T-helper 1 cell (primary cell): ENCODE results near the gene XIRP2.

Source experiments
- DNase-seq, 5 donors: peaks; one replicate each; pipeline ENCODE4 v3.0.0-alpha.2; 2012 to 2020

The XIRP2 gene

DNA sequence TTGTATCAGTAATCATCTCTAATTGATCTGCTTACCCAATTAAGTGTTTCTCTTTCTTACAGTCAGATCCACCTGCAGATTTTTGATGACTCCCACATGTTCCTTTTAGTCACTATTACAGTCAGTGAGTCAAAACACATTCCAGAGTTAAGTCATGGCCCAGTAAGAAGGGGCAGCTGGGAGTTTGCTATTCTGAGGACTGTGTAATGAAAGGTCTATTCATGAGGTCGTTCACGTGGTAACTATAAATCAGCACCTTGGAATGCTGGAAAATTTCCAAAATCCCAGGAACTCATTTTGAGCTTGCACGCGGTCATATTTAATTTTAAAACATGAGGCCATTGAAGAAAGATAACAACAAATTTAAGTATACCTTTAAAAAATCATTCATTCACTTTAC, 252.5 kb downstream of the XIRP2 start:
- DNase-seq = no peak

DNA sequence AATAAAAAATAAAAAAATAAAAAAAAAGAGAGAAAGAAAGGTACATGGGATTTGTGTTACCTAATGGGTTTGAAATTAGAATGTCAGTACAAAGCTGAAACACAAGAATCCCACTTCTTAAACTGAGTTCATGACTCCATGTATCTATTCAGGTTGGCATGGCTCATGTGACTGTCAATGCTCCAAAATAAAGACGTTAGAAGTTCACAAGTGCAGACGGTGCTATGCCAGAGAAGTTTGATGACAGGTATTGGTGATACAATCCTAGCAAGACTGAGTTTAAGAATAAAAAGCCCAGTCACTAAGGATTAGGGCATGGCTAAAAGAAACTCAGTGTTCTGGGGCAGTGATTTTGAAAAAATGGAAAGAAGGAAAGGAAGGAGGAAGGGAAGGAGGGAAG, 254.3 kb downstream of the XIRP2 start:
- DNase-seq = no peak

DNA sequence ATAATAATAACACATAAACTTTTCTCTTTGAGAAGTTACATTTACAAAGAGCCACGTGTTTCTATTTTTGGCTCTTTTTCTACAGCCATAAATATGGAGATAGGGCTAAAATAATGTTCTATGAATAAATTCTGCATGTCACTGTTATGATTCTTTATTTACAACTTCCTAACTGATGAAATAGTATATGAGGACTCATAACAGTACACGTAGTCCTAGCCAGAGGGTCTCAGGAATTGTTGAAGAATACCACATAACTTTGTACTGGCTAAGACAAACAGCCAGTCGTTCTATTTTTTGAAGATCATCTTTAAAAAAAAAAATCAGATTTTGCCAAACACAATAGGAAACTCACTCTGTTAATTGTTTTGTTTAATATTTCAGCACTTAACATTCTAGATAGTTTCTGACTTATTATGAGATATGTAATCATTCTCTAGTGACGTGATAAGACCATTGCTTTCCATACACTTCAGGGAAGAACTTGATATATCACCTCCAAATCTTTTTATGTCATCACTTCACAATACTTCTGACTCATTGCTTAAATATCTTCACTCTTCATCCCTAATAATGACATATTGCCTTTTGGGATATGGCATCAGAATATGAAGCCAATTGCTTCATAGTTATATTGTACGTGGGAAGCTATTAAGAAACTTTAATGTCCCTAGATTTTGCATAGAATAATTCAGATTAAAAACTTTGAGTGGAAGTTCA, 256.1 kb downstream of the XIRP2 start:
- no peak for DNase-seq

DNA sequence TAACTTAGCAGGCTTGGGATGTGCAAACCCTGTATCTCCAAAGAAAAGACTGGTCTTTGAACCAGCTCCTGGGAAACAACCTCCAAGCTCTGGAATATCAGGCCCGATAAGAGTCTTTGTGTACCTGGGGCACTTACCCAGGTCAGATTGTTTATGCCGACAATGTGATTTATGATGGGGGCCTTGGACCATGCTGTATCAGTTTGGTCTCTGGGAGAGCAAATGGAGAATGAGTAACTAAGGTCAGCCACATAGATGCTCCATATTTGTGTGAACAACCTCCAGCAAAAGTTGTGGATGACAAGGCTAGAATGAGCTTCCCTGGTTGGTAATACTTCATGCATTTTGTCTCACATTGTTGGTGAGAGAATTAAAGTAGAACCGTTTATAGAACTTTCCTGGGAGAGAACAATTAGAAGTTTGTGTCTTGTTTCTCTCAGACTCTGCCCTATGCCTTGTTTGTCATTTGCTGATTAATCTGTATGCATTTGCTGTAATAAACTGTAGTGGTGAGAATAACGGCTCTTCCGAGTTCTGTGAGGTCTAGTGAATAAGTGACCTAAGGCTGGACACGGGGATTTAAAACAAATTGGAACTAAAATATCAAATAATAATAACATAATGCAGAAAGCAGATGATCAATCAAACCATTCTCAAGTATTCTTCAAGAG, 259.1 kb downstream of the XIRP2 start:
- DNase-seq = no peak

DNA sequence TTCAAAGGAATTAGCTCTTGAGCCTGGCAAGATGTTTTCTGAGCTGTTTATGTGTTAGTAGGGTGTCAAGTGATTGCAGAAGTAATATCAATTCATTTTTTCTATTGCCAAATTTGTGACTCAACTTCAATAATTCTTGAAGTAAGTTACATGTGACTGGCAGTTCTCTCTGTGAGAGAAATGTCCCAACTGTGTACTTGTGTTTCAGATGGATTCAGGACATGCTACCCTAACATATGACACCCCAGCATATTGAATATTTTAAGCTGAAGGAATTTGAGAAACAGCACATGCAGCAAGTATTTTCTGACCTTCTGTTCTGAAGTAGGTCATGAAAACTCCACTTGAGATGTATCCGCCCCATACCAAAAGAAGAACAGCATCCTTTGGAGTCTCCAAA, 263.6 kb downstream of the XIRP2 start:
- no peak for DNase-seq

DNA sequence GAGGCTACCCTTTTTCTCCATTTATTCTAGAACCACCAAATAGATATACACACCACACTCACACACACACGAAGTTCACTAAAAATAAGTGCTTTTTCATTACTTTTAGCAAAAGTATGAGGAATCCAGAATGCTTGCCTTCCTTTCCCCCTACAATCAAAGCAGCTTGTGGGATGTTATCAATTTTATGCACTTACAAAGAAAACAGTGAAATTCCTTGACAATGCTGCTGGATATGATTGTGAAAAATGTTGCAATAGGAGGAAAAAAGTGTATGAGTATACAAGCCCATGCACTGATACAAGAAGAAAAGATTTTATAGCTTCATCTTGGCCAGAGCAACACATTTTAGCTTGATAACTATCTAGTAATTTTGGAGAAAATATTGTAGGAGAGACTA, 269.2 kb downstream of the XIRP2 start:
- DNase-seq = no peak

DNA sequence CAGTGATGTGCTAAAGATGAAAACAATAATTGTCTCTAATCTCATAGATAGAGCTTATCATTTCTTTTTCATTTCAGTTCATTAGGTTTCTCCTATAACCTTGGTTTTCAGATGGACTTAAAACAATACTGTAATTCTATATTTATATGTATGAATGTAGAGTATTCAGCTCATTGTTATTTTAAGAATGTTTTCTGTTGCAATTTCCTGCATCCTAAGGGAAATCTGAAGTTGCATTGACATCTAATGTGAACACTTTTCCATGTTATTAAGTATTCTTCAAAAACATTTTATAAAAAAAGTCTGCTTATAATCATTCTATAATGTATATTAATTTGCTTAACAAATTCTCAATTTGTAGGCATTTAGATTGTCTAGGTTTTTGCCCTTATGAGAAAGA, 288.9 kb downstream of the XIRP2 start:
- no peak for DNase-seq

DNA sequence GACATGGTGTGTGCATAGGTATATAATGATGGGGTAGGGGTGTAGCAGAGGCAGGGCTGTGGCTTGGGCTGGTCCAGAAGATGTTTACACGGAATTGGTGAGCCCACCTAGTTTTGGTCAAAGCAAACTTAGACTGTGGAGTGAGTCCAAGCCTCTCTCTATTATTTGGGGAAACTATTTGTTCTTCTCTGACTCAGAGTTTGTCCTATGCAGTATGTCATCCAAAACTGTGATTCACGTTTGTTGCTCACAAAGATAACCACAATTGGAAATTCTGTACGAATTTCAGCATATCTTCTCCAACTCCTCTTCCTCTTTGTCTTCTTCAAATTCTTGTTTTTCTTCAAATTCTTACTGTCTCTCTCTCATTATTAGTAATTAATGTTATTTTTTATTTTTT, 292.9 kb downstream of the XIRP2 start:
- DNase-seq = no peak

DNA sequence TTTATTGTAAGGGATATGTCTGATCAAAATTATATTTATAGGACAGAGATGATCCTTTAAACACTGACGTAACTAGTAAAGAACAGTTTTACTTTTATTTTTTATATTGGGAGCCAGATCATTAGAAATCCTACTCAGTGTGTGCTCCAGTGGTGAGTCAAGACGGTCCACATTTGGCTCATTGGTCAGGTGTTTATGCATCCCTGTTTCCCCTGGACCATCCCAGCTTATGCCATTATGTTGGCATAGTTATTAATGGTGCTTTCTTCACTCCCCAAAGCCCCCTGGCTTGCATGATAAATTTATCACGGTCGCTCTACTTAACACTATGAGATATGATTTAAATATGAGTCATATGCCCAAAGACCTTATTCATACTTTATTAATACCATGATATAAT, 293.4 kb downstream of the XIRP2 start:
- DNase-seq = no peak

DNA sequence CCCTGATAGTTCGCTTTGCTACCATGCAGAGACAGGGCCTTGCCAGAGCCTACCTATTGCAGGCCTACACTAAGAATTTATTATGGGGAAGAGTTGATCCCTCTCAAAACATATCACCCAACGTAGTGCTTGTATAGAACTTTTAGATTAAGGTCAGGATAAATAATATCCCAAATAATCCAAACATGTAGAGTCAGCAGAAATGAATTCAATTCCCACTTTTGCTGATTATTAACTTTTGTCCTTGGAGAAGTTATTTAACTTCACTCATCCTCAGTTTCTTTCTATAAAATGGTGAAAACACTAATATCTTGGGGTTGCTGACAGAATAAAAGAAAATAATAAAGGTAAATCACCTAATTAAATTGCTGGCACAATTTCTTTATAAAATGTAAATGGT, 294.1 kb downstream of the XIRP2 start:
- DNase-seq = no peak

DNA sequence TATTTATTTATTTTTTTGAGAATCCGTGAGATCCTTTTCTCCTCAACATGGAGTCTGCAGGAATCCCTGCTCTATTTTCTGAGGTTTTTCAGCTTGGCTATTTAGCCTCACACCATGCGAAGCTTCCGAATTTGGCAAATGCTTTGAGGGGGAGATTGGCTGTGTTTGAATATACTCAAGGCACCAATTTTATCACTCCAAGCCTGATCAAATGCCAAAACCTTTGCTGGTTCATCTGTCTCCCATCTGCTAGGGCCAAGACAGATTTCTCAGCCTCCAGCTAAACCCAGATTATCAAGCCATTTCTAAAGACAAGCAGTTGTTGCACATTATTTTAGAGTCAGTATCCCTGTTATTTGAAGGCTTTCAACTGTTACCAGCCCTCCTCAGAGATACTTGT, 295.7 kb downstream of the XIRP2 start:
- no peak for DNase-seq

DNA sequence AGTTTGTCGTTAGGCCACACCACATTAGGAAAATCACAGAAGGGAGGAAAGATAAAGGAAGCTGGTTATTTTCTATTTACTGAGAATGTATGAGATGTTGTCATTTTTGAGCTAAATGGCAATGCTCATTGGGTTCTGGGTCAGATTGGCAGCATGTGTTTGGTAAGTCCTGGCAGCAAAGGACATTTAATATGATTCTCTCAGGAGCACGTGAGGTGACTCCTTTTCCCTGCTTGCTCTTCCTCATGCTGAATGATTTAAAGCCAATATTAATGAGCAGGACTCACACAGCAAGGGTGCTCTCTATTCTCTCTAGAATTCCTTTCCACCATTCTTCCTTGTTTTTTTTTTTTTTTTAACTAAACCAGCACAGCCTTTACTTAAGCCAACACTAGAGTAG, 298.2 kb downstream of the XIRP2 start:
- DNase-seq = no peak

DNA sequence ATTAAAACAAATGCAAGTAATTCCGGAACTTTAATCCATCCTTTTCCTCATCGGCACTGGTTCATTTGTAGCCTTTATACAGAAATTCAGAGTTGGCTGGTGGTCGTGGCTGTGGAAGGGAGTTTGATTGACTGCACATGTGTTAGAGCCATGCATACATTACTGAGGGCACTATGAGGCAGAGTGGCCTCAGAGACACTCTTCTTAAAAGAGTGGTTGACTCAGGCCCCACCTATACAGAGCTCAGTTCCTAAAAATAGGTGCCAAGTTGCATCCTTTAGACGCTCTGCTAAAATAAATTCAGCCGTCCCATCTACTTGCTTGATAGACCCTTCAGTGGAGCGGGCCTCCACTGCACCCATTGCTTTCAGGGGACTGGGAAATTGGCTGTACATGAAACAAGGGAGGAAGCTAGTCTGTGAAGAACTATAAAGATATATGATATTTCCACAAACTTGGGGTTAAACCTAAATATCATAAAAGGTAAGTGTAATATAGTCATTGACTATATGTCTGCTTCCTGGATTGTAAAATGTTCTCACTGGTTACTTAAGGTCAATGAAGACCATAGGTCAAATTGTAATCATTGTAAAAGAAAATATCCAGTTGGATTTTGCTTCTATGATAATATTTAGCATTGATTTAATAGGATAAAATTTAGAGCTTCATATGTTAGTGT, 298.9 kb downstream of the XIRP2 start:
- no peak for DNase-seq

DNA sequence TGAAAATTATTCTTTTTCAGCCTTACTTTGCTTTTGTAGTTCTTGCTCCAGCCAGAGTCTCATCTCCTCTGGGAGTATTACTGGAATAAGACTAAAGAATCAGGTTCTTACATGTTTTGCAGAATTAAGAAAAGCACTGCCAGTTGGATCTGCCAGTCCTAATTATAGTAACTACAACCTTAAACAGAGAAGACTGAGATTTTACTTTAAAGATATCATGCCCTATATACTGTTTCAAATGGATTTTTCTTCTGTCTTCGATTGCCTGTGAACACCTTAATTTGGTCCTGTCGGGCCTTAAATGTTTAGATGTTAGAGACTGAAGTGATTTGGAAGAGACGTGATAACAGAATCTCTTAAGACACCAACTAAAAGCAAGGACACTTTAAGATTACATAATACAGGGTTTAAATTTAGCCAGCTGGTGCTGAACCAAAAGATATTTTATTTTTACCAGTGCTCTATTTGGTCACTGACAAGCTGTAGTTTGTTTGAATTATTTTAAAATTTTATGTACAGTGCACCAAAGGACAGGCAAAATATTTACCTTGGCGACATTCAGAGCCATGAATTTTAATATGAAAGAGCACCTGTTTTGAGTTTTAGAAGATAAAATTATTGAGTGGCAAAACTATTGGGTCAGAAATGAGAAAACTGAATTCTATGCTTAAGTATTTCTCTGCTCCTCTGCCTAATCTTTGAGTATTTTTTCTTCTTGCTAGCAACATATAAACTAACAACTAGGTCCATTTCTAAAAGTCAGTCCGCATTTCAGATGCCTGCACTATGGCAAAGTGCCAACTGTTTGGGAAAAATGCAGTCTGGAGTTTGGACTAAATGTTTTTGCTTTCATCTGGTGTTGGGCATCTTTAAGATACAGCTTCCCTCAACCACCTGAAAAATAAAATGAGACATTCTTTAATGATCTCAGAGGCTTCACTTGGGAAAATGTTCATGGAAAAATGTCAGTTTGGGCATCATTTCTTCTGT, 300.0 kb downstream of the XIRP2 start:
- DNase-seq = no peak

DNA sequence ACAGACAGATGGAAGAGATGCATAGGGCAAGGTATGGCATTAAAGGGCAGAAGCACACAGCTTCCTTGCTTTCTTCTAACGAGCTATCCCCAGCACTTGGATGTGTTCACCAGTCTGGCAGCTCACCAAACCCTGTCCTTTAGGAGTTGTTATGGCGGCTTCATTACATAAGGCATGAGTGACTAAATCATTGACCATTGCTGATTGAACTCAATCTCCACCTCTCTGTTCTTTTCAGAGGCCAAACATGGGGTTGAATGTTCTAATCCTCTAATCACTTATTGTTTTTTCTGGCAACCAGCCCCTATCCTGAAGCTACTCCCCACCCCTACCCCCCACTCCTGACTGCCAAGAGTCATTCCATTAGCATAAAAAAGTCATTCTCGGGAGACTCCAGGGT, 301.8 kb downstream of the XIRP2 start:
- DNase-seq = no peak

DNA sequence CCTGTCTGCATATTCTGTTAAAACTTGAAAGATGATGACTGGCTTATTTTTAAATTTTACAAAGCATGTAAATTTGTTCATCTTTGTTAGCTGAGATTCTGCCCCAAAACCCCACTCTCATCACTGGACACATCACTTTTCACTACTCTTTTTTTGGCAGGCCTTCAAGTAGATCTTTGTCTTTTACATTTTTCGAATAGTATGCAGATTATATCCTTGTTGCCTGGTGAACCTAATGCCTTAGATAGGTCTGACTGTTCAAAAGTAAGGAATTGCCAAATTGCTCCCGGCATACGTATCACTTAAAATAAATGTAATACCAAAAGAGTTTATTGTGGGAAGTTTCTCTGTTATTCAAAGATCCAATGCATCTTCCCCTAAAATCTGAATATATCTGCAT, 303.3 kb downstream of the XIRP2 start:
- DNase-seq = no peak

DNA sequence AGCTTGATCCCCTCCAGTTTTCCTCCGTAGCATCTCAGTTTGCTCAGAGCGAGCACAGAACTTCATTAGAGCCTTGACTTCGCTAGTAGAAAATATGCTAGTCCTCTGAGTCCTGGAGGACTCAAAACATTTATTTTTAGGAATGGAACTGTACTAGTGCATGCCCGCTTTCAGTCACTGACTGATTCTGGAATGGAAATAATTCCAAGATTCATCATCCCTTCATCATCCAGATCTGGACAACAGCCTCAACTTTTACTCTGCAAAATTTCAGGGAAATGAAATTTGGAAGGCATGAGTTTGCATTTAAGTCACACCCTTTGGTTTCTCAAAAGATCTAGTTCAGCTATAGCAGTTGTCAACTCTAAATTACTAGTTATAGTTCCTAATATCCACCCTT, 304.6 kb downstream of the XIRP2 start:
- DNase-seq = no peak

DNA sequence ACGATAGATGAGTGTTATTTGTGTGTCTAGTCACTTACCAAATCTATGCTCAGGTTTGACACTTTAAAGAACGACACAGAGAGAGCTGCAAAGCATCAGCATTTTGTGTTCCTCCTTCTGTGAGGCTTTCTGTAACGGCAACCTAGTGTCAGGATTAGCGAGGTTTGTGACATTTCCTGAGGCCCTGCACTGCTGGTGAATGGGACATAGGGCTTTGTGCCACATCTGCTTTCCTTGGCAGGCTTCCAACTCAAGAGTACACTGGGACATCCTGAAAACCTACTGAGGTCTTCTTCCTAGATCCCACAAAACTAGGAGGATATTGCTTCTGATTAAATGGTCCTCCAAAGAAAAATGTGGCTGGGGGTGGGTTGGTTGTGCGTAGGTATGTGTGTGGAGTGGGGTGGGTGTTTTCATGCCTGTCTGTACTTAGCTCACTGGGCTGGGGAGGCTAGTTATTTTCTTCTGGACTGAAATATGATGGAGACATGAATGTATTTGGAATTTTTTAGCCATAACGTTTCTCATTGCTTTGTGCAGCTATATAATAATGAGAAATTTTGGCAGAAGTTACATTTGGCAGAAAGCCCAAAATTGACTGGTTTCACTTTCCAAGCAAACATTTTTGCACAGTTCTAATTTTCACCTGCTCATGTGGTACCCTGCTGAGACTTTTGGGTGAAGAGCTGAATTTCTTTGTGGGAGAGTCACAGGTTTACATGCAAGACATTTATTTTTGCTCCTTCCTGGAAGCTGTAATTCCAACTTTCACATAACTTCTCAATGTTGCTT, 308.4 kb downstream of the XIRP2 start:
- no peak for DNase-seq

DNA sequence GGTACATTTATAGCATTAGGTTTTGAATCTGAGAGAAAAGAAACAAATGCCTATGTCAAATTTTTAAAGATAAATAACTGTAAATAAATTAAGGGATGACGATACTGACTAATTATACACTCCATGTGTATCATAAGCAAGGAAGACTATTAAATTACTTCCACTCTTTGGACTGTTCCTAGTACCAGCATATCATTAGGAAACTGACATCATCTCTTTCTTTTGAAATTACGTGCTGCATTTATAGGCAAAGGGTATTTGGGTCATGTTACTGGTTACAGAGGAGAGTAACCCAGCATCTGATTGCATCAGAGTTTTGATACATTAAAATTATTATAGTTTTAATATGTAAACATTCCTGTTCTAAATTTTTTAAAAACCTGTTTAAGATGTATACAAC, 309.7 kb downstream of the XIRP2 start:
- DNase-seq = no peak

DNA sequence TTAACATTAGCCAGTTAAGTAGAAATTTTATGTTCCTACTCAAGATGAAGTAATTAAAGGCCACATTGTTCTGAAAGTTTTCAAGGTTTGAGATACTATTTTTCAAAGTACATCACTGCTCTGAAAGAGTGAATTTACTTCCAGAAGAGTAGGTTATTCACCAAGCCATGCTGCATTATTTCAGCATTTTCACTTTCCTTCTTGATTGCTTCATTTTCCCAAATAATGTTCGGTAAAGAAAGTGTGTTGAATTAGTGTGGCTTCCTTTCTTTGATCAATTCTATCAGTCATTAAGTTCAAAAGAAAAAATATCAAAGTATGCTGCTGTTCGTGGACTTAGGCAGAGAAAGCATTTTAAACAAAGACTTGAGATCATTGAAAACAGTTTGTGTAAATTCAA, 310.3 kb downstream of the XIRP2 start:
- DNase-seq = no peak

DNA sequence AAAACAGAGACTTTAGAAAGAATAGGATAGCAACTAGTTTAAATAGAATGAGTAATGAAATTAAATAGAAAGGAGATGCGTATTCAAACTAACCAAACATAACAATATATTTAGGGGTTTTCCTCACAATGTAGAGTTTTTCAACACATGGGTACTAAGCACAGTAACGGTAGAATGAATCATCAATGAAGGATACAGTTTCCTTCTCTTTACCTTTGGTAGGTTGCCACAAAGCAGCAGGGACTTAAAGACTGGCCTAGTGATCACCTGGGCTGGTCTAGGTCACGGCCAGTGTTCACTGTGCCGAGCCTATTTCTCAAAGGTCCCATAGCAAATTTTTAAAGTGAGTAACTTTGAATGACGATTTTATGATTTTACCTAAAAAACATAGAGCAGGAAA, 311.7 kb downstream of the XIRP2 start:
- DNase-seq = no peak

DNA sequence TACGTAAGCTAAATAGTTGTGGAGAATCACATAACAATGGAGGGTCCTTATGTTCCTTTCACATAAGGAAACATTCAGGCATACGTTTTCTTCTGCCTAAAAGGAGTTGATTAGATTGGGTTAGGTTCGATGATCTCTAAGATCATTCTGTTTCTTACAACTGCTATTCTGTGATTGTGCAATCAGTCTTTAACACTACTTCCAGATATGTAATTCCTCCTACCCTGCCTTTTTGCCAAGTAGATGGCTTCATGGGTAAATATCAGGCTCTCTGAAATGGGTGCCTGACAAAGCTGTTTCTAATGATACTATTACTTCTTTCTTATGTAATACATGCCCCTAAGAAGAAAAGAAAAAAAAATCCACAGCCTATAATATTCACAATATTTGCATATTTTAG, 321.5 kb downstream of the XIRP2 start:
- DNase-seq = no peak
